Thyroid gland (tissue), 4 donors: ENCODE data around the gene PCDHGA4.
"Not testable (repeated sequence)": the region's sequence is repeated elsewhere in the genome, so short reads cannot be mapped to it uniquely, and the experiment has no call there.

Source experiments
- CTCF ChIP-seq, 6 experiments: fragments of 200-600 bp in 3 of 6; fragments of 450-650 bp in 3 of 6; sonication (generic) in 3 of 6; IDR thresholded peaks; one replicate each; pipeline ENCODE4 v1.5.1; 2016 to 2019; ENCODE audit warnings: antibody characterized with exemption in 6 of 6, mild to moderate bottlenecking in 2 of 6, inconsistent platforms in 1 of 6, moderate library complexity in 1 of 6
- POLR2A ChIP-seq, 2 donors: fragments of 450-650 bp; IDR thresholded peaks; one replicate each; pipeline ENCODE4 v1.6.1; 2017; ENCODE audit warnings: antibody characterized with exemption in 2 of 2, mild to moderate bottlenecking in 2 of 2, moderate library complexity in 1 of 2

GRCh38 chr5:141316963-141317362 is 37.9 kb upstream of the PCDHGA4 start:
- not testable (repeated sequence) for TF ChIP-seq CTCF, POLR2A (IDR thresholded peaks at IDR 0.05)
